Prostate gland (tissue), 2 donors: ENCODE results near the gene LRP8. TPM values are rescaled to one million over a fixed set of nuclear protein-coding genes. Genes with fewer than 3 reads are reported as not detected.

Experiments used
- DNase-seq: peaks from one replicate; pipeline ENCODE4 v3.0.0-alpha.2; 2019; ENCODE audit warnings: low spot score
- H3K27ac ChIP-seq, 2 donors: fragments of 200-600 bp; sonication (generic); 2 replicates each; pipeline ENCODE4 v1.5.1; 2017 to 2019
- H3K27me3 ChIP-seq: fragments of 200-600 bp; sonication (generic); replicated peaks from 2 replicates; pipeline ENCODE4 v1.5.1; 2019; ENCODE audit not compliant: insufficient read depth
- H3K36me3 ChIP-seq, 2 donors: fragments of 200-600 bp; sonication (generic); 1 replicate in 1 of 2; 2 replicates in 1 of 2; pipeline versions ENCODE4 v1.5.1 to v1.8.1; 2017 to 2019
- H3K4me1 ChIP-seq: fragments of 200-600 bp; sonication (generic); replicated peaks from 2 replicates; pipeline ENCODE4 v1.5.1; 2019
- H3K4me3 ChIP-seq, 2 donors: fragments of 200-600 bp; sonication (generic); 2 replicates each; pipeline ENCODE4 v1.5.1; 2017 to 2019
- H3K9me3 ChIP-seq: fragments of 200-600 bp; sonication (generic); 2 replicates; pipeline ENCODE4 v1.5.1; 2017
- POLR2A ChIP-seq: fragments of 450-650 bp; IDR thresholded peaks from one replicate; pipeline ENCODE4 v1.6.1; 2016; ENCODE audit warnings: antibody characterized with exemption, mild to moderate bottlenecking
- POLR2AphosphoS5 ChIP-seq: sonication (generic); formaldehyde crosslinking; IDR thresholded peaks from one replicate; pipeline ENCODE4 v1.6.1; 2017; ENCODE audit warnings: antibody characterized with exemption
- WGBS: methylation state at CpG from one replicate; pipeline ENCODE4 v1.1.5; 2018; 5-methylcytosine and 5-hydroxymethylcytosine counted together
- intact Hi-C: fragments of 100-400 bp; cut with DNase I; formaldehyde crosslinking; loops from one replicate; pipeline ENCODE4 v1.14.2; 2022
- total RNA-seq, 2 donors: library from RNA; depleted of rRNA; stranded (reverse); fragments of >200 nt; gene quantifications; one replicate each; pipeline ENCODE4 v1.1.0, GENCODE V29; 2016
- TF ChIP-seq, protein P1 (sequence below), 4 experiments: fragments of 200-600 bp in 2 of 4; fragments of 450-650 bp in 2 of 4; sonication (generic) in 2 of 4; IDR thresholded peaks; 1 replicate in 3 of 4; 2 replicates in 1 of 4; pipeline ENCODE4 v1.5.1; 2016 to 2019; ENCODE audit warnings: antibody characterized with exemption in 4 of 4, mild to moderate bottlenecking in 2 of 4, moderate library complexity in 2 of 4

LRP8 gene
- total RNA-seq, 2 donors from 2014 or later: 6.7 to 130 TPM

DNA sequence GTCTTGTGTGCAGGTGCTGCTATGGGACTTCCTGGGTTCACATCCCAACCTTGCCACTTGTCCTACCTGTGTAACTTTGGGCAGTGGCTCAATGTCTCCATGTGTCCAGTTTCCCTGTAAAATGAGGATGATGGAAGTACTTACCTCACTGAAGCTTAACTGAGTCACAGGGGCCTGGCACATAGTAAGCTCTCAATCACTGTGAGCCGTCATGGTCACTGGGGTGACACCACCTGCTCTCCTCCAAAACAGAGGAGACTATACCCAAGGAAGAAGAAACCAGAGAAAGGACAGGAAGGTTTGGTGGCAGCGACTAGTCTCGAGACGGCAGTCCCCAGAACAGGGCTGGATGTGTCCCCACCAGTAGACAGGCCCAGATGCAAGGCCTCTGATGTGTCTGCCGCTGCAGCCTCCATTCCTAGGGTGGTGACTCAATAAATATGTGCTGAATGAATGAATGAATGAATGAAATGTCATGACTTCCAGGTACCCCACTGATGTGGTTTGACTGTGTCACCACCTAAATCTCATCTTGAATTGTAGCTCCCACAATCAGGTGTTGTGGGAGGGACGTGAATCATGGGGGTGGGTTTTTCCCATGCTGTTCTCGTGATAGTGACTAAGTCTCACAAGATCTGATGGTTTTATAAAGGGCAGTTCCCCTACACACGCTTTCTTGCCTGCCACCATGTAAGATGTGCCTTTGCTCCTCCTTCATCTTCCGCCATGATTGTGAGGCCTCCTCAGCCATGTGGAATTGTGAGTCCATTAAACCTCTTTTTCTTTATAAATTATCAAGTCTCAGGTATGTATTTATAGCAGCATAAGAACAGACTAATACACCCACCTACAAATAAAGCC lies 13.0 kb upstream of the LRP8 start:
- DNase-seq: no peak
- Histone ChIP-seq H3K36me3 (no peaks in the 10 kb centered on the region), H3K4me1 (no peaks in the 10 kb centered on the region), H3K9me3 (no peaks in the 10 kb centered on the region), H3K4me3 (no peak overlapping the region), H3K27ac (no peak overlapping the region), H3K27me3 (no peaks in the 10 kb centered on the region)
- WGBS: 94% methylated on average over 9 of the region's 9 CpGs
- TF ChIP-seq, protein P1, sequence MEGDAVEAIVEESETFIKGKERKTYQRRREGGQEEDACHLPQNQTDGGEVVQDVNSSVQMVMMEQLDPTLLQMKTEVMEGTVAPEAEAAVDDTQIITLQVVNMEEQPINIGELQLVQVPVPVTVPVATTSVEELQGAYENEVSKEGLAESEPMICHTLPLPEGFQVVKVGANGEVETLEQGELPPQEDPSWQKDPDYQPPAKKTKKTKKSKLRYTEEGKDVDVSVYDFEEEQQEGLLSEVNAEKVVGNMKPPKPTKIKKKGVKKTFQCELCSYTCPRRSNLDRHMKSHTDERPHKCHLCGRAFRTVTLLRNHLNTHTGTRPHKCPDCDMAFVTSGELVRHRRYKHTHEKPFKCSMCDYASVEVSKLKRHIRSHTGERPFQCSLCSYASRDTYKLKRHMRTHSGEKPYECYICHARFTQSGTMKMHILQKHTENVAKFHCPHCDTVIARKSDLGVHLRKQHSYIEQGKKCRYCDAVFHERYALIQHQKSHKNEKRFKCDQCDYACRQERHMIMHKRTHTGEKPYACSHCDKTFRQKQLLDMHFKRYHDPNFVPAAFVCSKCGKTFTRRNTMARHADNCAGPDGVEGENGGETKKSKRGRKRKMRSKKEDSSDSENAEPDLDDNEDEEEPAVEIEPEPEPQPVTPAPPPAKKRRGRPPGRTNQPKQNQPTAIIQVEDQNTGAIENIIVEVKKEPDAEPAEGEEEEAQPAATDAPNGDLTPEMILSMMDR (IDR thresholded peaks at IDR 0.05): no peak
- intact Hi-C loops: no loop called here

DNA sequence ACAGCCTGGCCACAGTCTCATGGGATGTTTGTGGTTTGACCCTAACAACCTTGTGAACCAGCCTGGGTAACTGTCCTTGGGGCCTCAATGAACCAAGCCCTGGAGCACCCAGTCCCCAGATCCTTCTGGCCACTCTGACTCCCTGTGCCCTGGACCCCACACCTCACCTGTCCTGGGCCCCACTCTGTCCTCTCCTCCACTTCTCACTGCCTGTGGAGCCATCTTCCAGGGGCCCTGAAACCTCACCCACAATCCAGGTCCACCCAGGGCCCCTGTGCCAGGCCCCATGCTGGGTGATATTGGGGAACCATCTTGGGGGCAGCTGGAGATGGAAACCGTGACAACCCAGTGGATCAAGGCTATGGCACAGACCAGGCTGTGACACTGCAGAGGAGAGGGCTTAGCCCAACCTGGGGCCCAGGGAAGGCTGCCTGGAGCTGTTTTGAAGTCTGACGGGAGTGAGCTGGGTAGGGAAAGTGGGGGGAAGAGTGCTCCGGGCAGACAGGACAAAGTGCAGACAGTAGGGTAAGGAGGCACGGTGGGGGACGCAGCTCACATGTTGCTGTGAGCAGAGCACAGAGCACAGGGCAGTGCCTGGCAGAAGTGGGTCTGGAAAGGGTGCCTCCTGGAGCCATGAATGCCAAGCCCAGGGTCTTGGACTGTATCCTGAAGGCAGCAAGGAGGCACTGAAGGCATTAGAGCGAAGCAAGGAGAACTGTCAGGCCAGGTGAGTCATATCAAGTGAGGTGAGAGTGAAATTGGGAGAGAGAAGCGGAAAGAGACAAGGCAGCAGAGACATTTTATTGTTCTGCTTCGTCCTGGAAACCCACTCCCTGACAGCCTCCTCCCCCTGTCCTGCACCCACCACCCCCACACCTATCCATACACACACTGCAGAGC lies 12.1 kb upstream of the LRP8 start:
- Histone ChIP-seq H3K27me3 (no peaks in the 10 kb centered on the region), H3K27ac (no peak overlapping the region), H3K4me1 (no peaks in the 10 kb centered on the region), H3K36me3 (no peaks in the 10 kb centered on the region), H3K4me3 (no peak overlapping the region), H3K9me3 (no peaks in the 10 kb centered on the region)
- 71% methylated on average over 8 of the region's 8 CpGs for WGBS
- TF ChIP-seq, protein P1 (IDR thresholded peaks at IDR 0.05): no peak
- TF ChIP-seq POLR2AphosphoS5 (no peak), POLR2A (no peak)
- intact Hi-C loops: no loop called here
- no peak for DNase-seq

DNA sequence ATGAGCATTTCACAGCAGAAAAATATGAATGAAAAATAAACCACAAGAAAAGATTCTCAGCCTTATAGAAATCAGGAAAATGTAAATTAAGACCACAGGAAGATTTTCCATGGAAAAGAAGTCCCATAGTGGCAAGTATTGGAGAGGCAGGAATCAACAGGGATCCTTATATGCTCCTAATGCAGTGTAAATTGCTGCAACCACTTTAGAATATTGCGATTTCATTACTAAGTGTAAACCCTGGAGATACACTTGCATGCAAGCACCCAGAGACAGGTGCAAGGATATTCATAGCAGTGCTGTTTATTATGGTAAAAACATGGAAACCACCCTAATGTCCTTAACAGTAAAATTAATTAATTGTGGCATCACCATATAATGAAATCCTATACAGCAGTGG lies 10.6 kb upstream of the LRP8 start:
- intact Hi-C loops: no loop called here
- TF ChIP-seq, protein P1 (IDR thresholded peaks at IDR 0.05): no peak
- TF ChIP-seq POLR2AphosphoS5 (no peak), POLR2A (no peak)

DNA sequence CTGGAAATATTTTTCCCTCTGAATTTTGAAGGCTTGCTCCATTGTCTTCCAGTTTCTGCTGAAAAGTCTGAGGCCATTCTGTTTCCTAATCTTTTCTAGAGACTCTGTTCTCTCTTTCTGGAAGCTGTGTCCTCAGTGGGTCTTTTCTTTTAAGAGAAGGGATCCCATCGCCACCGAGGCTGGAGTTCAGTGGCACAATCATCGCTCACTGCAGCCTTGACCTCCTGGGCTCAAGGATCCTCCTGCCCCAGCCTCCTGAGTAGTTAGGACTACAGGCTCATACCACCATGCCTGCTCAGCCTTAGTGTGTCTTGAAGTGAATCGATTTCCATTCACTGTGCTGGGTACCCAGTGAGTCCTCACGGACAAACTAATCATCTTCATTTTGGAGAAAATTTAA lies 9.6 kb upstream of the LRP8 start:
- Histone ChIP-seq H3K4me3 (no peak overlapping the region), H3K27me3 (no peaks in the 10 kb centered on the region), H3K4me1 (no peaks in the 10 kb centered on the region), H3K27ac (no peak overlapping the region), H3K9me3 (no peaks in the 10 kb centered on the region), H3K36me3 (no peaks in the 10 kb centered on the region)
- TF ChIP-seq POLR2AphosphoS5 (no peak), POLR2A (no peak)
- TF ChIP-seq, protein P1 (IDR thresholded peaks at IDR 0.05): no peak
- intact Hi-C loops: no loop called here
- DNase-seq: no peak
- WGBS: 91% methylated on average over 5 of the region's 5 CpGs

More for the DNA sequence above, 10.6 kb upstream of the LRP8 start:
- H3K27ac ChIP-seq: no peak overlapping the region
- H3K4me1 ChIP-seq: no peaks in the 10 kb centered on the region
- H3K36me3 ChIP-seq: no peaks in the 10 kb centered on the region
- H3K9me3 ChIP-seq: no peaks in the 10 kb centered on the region
- no peaks in the 10 kb centered on the region for H3K27me3 ChIP-seq
- no peak for DNase-seq
- WGBS: 91% methylated on average over 1 of the region's 1 CpG
- H3K4me3 ChIP-seq: no peak overlapping the region
